IPS-NIHi11 (cell line): Measurements from ENCODE around the gene HSPB2.

Experiments used
- DNase-seq: peaks from one replicate; pipeline ENCODE4 v3.0.0; 2012; ENCODE audit warnings: mixed read lengths, low spot score

Gene HSPB2

GRCh38 chr11:111939836-111940604 lies 27.5 kb downstream of the HSPB2 start:
- no peak for DNase-seq

GRCh38 chr11:111941963-111942362 lies 29.4 kb downstream of the HSPB2 start:
- no peak for DNase-seq

DNA sequence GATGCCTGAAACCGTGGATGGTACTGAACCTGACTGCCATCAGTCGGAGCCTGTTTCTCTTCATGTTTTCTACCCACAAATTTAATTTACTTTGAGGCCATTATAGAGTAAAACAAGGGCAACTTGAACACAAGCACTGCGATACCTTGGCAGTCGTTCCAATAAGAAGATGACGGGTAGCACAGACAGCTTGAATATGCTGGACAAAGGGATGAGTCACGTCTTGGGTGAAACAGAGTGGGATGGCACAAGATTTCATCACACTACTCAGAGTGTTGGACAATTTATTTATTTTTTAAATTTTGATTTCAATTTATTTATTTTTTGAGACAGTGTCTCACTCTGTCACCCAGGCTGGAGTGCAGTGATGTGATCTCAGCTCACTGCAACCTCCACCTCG lies 30.3 kb downstream of the HSPB2 start:
- DNase-seq = no peak

GRCh38 chr11:111944139-111944538 lies 31.6 kb downstream of the HSPB2 start:
- DNase-seq = no peak

DNA sequence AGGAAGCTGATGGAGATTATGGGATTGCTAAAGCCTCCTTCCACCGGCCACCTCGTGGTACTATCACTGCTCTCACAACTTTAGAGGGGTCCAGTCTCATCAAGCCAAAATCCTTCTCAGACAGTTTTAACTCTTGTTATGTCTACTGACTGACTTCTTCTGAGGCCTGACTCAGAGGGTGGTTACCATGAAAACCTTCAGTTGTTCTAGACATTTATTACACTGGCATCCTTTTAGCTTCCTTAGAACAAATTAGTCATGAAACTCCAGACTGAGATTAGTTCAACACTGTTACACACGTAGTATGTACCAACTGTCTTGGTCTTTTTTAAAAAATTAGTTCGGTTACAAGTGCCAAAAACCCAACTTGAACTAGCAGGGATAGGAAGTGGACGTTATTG lies 32.1 kb downstream of the HSPB2 start:
- DNase-seq = no peak

DNA sequence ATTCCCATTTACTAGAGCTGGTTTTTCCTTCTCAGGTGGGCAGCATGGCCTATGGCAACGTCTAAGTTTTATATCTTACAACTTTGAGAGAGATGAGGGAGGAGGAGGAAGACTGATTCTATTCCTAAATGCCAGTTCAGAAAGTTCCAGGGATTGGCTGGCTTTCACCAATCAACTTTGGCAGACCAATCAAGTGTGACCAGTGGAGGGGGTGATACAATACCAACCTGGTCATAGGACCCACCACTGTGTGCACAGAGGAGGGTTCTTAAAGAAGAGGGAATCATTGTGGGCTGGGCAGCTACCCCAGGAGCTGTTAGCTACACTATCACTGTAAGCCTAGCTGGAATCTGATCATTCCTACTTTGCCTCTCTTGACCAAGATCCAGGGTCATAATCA lies 32.7 kb downstream of the HSPB2 start:
- no peak for DNase-seq

DNA sequence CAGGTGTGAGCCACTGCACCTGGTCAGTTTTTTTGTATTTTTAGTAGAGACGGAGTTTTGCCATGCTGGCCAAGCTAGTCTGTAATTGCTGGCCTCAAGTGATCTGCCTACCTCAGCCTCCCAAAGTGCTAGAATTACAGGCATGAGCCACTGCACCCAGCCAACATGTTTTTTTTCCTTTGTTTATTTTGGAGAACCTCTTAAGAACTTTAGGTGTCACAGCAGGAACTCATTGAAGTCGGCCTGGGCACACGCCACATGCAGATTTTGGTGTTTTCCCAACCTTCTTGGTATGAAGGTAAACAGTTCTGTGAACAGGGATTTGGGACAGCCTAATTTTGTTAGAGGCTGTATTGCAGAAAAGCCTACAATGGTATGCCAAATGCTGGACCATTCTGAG lies 34.0 kb downstream of the HSPB2 start:
- no peak for DNase-seq

- no peak for DNase-seq
Observed at GRCh38 chr11:111947143-111947542, 34.6 kb downstream of the HSPB2 start.

DNA sequence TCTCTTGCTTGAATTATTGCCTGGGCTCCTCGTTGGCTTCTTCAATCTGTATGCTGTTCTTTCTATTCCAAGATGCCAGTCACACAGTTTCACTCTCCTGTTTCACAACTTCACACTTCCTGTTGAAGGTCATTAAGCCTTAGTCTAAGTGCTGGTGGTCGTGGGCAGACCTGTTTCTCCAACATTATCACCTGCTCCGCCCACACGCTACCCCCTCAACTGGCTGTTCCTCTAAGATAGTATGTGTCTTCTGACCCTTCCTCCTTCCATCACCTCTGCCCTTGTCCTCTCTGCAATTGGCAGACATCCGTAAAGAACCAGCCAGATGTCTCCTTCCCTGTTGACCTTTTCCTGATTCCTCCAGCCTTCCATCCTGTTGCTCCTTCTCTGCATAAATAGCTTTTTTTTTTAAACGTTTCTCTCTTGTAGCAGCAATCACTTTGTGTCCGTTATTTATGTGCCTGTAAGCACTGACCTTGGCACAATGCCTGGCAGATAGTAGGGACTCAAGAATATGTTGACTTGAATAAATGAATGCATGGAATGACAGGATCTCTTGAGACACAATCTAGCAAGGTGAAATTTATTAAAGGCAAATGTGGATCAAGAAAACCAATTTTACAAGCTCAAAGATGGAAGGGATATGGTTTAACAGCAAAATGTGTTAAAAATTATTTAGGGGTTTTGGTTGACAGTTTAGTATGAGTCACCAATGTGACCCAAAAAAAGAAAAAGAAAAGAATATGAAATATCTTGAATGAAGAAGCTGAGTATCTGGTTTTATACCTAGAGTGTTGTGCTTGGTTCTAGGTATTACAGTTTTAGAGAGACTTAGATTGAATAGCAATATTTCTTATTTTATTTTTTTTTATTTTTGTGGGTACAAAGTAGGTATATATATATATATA lies 37.2 kb downstream of the HSPB2 start:
- DNase-seq = no peak

DNA sequence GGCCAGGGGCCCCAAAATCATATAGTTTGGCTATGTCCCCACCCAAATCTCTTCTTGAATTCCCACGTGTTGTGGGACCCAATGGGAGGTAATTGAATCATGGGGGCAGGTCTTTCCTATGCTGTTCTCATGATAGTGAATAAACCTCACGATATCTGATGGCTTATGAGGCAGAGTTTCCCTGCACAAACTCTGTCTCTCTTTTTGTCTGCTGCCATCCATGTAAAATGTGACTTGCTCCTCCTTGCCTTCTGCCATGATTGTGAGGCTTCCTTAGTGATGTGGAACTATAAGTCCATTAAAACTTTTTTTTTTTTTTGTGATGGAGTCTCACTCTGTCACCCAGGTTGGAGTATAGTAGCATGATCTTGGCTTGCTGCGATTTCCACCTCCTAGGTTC lies 39.0 kb downstream of the HSPB2 start:
- no peak for DNase-seq

DNA sequence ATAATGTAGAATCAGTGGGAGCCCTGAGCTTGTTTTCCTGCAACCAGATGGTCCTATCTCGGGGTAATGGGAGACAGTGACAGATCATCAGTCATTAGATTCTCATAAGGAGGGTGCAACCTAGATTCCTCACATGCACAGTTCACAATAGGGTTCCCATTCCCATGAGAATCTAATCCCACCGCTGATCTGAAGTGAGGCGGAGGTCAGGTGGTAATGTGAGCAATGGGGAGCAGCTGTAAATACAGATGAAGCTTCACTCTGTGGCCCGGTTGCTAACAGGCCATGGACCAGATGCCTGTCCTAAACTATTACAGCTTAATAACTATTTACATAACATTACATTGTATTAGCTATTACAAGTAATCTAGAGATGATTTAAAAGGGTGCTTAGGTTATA lies 41.6 kb downstream of the HSPB2 start:
- DNase-seq = no peak

DNA sequence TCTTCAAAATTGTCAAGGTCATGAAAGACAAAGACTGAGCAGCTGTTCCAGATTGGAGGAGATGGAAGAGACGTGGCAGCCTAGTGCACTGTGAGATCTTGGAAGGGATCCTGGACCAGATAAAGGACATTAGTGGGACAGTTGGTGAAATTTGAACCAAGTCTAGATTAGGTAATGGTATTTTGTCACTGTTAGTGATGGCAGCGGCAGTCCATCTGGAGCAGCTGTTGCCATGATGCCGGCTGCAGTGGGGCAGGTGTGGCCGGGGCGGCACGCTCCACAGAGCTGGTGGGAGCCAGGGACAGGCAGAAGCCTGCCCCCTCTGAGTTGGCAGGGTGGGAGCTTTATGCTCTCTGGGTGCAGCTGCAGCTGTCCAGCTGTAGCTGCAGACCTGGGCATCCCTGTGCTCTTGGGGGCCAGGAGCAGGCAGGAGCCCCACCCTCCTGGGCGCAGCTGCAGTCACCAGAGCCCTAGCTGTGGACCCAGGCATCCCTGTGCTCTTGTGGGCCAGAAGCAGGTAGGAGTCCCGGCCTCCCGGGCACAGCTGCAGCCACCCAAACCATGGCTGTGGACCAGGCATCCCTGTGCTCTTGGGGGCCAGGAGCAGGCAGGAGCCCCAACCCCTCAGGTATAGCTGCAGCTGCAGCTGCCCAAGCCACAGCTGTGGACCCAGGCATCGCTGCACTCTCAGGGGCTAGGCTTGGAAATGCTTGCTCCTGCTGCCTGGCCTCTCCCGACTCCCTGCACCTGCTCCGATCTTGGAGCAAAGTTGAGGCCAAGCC lies 45.3 kb downstream of the HSPB2 start:
- DNase-seq = no peak

DNA sequence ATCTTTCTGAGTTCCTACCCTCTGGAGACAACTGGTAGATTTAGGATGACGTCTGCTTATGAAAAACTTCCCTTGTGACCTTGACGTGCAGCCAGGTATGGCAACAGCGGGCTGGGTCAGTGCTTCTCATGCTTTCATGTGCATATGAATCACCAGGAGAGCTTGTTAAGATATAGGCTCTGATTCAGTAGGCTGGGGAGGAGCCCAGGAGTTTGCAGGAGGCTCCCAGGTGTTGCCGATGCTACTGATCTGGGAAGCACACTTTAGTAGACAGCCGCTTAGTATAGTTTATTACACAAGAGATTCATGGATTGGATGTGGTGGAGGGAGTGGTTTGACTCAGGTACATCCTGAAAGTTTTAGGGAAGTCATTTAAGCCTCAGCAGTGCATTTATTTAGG lies 48.4 kb downstream of the HSPB2 start:
- peak; percentile 63 for DNase-seq

- no peak for DNase-seq
Observed at GRCh38 chr11:111961389-111962300, 49.1 kb downstream of the HSPB2 start.
